ENCODE results near the gene RBBP6.

DNA sequence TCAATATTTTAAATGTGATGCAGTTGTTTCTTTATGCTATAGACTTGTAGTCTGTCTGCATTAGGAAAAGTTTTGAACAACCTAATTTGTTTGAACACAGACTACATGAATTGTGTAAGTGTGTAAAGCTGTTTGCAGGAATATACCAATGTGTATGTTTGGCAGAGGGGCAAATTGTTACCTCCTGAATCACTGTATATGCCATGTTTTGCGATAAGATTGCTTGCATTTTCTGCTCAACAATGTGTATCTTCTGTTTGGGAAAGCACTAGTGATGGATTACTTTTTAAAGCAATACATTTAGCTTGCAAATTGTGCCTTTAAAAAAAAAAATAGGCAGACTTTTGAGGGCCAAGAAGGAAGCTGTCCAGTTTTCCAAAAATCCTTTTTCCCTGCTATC lies 14.6 kb downstream of the RBBP6 start:
- TF ChIP-seq, protein P1, sequence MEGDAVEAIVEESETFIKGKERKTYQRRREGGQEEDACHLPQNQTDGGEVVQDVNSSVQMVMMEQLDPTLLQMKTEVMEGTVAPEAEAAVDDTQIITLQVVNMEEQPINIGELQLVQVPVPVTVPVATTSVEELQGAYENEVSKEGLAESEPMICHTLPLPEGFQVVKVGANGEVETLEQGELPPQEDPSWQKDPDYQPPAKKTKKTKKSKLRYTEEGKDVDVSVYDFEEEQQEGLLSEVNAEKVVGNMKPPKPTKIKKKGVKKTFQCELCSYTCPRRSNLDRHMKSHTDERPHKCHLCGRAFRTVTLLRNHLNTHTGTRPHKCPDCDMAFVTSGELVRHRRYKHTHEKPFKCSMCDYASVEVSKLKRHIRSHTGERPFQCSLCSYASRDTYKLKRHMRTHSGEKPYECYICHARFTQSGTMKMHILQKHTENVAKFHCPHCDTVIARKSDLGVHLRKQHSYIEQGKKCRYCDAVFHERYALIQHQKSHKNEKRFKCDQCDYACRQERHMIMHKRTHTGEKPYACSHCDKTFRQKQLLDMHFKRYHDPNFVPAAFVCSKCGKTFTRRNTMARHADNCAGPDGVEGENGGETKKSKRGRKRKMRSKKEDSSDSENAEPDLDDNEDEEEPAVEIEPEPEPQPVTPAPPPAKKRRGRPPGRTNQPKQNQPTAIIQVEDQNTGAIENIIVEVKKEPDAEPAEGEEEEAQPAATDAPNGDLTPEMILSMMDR (IDR thresholded peaks at IDR 0.05) = no peak
- TF ChIP-seq CHD2 (IDR thresholded peaks at IDR 0.05; ENCODE audit: low read length, partially characterized antibody) = no peak
